Bronchial epithelial cell (primary cell): ENCODE data around the gene ZFAND2A. TPM values are rescaled to one million over a fixed set of nuclear protein-coding genes. Genes with fewer than 3 reads are reported as not detected.

ENCODE experiments used
- DNase-seq: peaks from one replicate; pipeline ENCODE4 v3.0.0-alpha.2; 2010; ENCODE audit warnings: low read depth
- FAIRE-seq: peaks from 2 replicates; lab custom pipeline; 2011; peaks lifted over from hg19 to GRCh38; lab: Jason Lieb, UNC
- H3K27me3 ChIP-seq: 2 replicates; pipeline ENCODE4 v1.5.1; 2011; ENCODE audit warnings: low read length; ENCODE audit not compliant: control insufficient read depth, insufficient read depth
- H3K36me3 ChIP-seq: 2 replicates; pipeline ENCODE4 v1.5.1; 2011; ENCODE audit warnings: low read length; ENCODE audit not compliant: control insufficient read depth, insufficient read depth
- H3K4me3 ChIP-seq: 2 replicates; pipeline ENCODE4 v1.5.1; 2011; ENCODE audit warnings: mild to moderate bottlenecking, low read depth, low read length, control low read depth
- total RNA-seq: library from RNA; depleted of rRNA; stranded (reverse); fragments of >200 nt; gene quantifications from 2 replicates; pipeline ENCODE4 v1.2.1, GENCODE V29; 2014
- TF ChIP-seq, protein P1 (sequence below): IDR thresholded peaks from 2 replicates; pipeline ENCODE4 v1.5.1; 2011; ENCODE audit warnings: mild to moderate bottlenecking, moderate library complexity, low read length, control low read depth, inconsistent platforms; ENCODE audit not compliant: insufficient read depth, severe bottlenecking

The ZFAND2A gene
- total RNA-seq, 1 donor from 2014 or later, result 53.4 TPM

DNA sequence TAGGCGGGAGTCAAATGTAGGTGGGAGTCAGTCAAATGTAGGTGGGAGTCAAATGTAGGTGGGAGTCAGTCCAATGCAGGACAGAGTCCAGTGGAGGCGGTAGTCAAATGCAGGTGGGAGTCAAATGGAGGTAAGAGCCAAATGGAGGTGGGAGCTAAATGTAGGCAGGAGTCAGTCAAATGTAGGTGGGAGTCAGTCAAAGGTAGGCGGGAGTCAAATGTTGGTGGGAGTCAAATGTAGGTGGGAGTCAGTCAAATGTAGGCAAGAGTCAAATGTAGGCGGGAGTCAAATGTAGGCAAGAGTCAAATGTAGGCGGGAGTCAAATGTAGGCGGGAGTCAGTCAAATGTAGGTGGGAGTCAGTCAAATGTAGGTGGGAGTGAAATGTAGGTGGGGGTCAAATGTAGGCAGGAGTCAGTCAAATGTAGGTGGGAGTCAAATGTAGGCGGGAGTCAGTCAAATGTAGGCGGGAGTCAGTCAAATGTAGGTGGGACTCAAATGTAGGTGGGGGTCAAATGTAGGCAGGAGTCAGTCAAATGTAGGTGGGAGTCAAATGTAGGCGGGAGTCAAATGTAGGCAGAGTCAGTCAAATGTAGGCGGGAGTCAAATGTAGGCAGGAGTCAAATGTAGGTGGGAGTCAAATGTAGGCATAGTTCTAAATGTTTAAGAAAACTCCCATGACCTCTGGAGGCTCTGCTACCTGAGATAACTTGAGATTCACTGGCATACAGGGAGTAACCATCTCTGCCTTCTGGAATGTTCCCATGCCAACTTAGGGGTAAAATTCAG, 30.2 kb upstream of the ZFAND2A start:
- FAIRE-seq, result peak; percentile 79
- Histone ChIP-seq H3K36me3 (no peaks in the 10 kb centered on the region), H3K27me3 (peaks cover 2% of the 10 kb centered on the region), H3K4me3 (no peak overlapping the region)
- TF ChIP-seq, protein P1, sequence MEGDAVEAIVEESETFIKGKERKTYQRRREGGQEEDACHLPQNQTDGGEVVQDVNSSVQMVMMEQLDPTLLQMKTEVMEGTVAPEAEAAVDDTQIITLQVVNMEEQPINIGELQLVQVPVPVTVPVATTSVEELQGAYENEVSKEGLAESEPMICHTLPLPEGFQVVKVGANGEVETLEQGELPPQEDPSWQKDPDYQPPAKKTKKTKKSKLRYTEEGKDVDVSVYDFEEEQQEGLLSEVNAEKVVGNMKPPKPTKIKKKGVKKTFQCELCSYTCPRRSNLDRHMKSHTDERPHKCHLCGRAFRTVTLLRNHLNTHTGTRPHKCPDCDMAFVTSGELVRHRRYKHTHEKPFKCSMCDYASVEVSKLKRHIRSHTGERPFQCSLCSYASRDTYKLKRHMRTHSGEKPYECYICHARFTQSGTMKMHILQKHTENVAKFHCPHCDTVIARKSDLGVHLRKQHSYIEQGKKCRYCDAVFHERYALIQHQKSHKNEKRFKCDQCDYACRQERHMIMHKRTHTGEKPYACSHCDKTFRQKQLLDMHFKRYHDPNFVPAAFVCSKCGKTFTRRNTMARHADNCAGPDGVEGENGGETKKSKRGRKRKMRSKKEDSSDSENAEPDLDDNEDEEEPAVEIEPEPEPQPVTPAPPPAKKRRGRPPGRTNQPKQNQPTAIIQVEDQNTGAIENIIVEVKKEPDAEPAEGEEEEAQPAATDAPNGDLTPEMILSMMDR, result no peak
- no peak for DNase-seq

DNA sequence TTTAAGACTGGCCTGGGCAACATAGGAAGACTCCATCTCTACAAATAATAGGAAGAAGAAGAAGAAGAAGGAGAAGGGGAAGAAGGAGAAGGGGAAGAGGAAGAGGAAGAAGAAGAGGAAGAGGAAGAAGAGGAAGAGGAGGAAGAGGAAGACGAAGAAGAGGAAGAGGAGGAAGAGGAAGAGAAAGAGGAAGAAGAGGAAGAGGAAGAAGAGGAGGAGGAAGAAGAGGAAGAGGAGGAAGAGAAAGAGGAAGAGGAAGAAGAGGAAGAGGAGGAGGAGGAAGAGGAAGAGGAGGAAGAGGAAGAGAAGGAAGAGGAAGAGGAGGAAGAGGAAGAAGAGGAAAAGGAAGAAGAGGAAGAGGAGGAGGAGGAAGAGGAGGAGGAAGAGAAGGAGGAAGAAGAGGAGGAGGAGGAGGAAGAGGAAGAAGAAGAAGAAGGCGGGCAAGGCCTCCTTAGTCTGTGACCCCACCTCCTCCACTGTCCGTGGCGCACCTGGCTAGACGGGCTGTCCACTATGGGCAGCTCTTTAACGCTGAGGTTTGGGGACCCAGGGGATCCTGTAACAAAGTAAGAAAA, 28.8 kb upstream of the ZFAND2A start:
- FAIRE-seq, result no peak
- no peaks in the 10 kb centered on the region for H3K36me3 ChIP-seq
- peaks cover under 1% of the 10 kb centered on the region for H3K27me3 ChIP-seq
- TF ChIP-seq, protein P1, result no peak
- H3K4me3 ChIP-seq, result no peak overlapping the region
- no peak for DNase-seq

DNA sequence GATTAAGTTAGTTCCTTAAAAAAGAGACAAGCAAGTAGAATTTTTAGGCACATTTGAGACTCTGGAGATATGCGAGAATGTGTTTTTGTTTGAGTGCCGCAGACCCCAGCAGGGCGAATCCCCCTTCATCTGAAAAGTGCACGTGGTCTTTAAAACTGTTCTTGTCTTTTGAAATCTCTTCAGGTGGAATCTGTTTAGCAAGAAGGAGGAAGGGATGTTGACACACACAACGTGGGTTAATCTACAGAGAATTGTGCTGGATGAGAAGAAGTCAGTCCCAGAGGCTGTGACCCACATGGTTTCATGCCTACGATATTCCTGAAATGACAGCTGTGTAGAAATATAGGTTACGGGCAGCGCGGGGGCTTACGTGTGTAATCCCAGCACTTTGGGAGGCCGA, 27.1 kb upstream of the ZFAND2A start:
- no peaks in the 10 kb centered on the region for H3K36me3 ChIP-seq
- TF ChIP-seq, protein P1, result no peak
- H3K27me3 ChIP-seq, result no peaks in the 10 kb centered on the region
- FAIRE-seq (no peak), DNase-seq (no peak)
- H3K4me3 ChIP-seq, result no peak overlapping the region

DNA sequence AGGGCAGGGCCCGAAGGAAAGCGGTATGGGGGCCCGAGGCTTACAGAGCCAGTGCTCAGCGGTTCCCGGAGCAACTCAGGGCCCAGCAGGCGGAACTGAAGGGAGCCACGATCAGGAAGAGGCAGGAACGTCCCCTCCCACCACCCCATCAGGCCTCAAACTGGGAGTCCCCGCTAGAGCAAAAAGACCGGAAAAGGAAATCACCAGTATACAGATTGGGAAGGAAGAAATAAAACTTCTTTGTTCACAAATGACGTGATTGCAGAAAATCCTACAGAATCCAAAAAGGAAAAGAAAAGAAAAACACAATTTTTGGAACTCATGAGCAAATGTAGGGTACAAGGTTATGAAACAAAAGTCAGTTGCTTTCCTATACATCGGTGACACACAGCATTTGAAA, 21.6 kb upstream of the ZFAND2A start:
- FAIRE-seq (no peak), DNase-seq (no peak)
- no peaks in the 10 kb centered on the region for H3K27me3 ChIP-seq

DNA sequence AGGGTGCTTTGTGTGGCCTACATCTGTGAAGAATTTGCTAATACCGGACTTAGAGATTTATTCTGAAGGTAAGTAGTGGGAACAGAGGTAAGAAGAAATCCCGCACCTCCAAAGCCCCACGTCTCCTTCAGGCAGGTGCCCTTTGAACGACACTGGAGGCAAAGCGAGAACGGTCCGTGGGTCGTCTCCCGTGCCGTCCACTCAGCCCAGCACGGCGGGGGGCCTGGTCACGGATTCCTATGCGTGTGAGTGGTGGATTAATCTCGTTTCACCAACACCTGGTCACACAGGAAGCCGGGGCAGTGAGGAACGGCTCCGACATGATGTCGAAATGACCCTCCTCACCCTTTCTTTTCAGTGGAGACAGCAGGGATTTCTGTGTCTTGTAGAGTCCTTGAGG, 21.0 kb upstream of the ZFAND2A start:
- TF ChIP-seq, protein P1, result no peak
- Histone ChIP-seq H3K27me3 (no peaks in the 10 kb centered on the region), H3K36me3 (no peaks in the 10 kb centered on the region), H3K4me3 (no peak overlapping the region)
- DNase-seq (no peak), FAIRE-seq (no peak)

More for the DNA sequence above, 21.6 kb upstream of the ZFAND2A start:
- TF ChIP-seq, protein P1, result no peak
- Histone ChIP-seq H3K36me3 (no peaks in the 10 kb centered on the region), H3K4me3 (no peak overlapping the region)
